Loucy (cell line): Measurements from ENCODE around the gene KCNJ3.

ENCODE experiments used
- H2AFZ ChIP-seq: fragments of 200-600 bp; sonication (generic); 2 replicates; pipeline ENCODE4 v1.6.0; 2016; ENCODE audit warnings: antibody characterized with exemption, mild to moderate bottlenecking, low read length, moderate library complexity
- H3F3A ChIP-seq: fragments of 200-600 bp; 2 replicates; pipeline ENCODE4 v1.6.0; 2016; ENCODE audit warnings: antibody characterized with exemption, low read depth, mild to moderate bottlenecking
- H3K27me3 ChIP-seq: fragments of 200-600 bp; sonication (generic); 2 replicates; pipeline ENCODE4 v1.6.1; 2014; ENCODE audit warnings: low read length, mild to moderate bottlenecking; ENCODE audit not compliant: insufficient read depth, poor library complexity, severe bottlenecking
- H3K36me3 ChIP-seq: fragments of 200-600 bp; sonication (generic); 2 replicates; pipeline ENCODE4 v1.6.1; 2016; ENCODE audit warnings: low read length; ENCODE audit not compliant: insufficient read depth
- H3K4me1 ChIP-seq: fragments of 200-600 bp; sonication (generic); 2 replicates; pipeline ENCODE4 v1.5.1; 2014; ENCODE audit warnings: low read length, mild to moderate bottlenecking; ENCODE audit not compliant: insufficient read depth, poor library complexity, severe bottlenecking
- H3K4me2 ChIP-seq: fragments of 200-600 bp; sonication (generic); 2 replicates; pipeline ENCODE4 v1.6.0; 2014; ENCODE audit warnings: antibody characterized with exemption, low read length, low read depth, mild to moderate bottlenecking; ENCODE audit not compliant: poor library complexity, severe bottlenecking
- H3K4me3 ChIP-seq: fragments of 200-600 bp; sonication (generic); 2 replicates; pipeline ENCODE4 v1.5.1; 2014; ENCODE audit warnings: low read length, mild to moderate bottlenecking, mixed read lengths; ENCODE audit not compliant: poor library complexity, severe bottlenecking
- H3K79me2 ChIP-seq: fragments of 200-600 bp; sonication (generic); 2 replicates; pipeline ENCODE4 v1.6.1; 2014; ENCODE audit warnings: low read length; ENCODE audit not compliant: insufficient read depth
- H3K9ac ChIP-seq: fragments of 200-600 bp; sonication (generic); 2 replicates; pipeline ENCODE4 v1.6.0; 2014; ENCODE audit warnings: mild to moderate bottlenecking, low read depth, low read length, moderate library complexity; ENCODE audit not compliant: poor library complexity, severe bottlenecking
- H3K9me2 ChIP-seq: fragments of 200-600 bp; sonication (generic); replicated peaks from 2 replicates; pipeline ENCODE4 v1.6.1; 2016; ENCODE audit warnings: low read depth, low read length, mixed read lengths
- H3K9me3 ChIP-seq: fragments of 200-600 bp; sonication (generic); 2 replicates; pipeline ENCODE4 v1.6.1; 2014; ENCODE audit warnings: mild to moderate bottlenecking, antibody characterized with exemption, low read length, low read depth; ENCODE audit not compliant: insufficient read depth
- H4K20me1 ChIP-seq: fragments of 200-600 bp; sonication (generic); 2 replicates; pipeline ENCODE4 v1.6.0; 2014; ENCODE audit warnings: antibody characterized with exemption, low read length, mild to moderate bottlenecking; ENCODE audit not compliant: insufficient read depth, poor library complexity, severe bottlenecking
- CTCF ChIP-seq: fragments of 200-600 bp; sonication (generic); conservative IDR thresholded peaks from 2 replicates; pipeline ENCODE4 v1.5.1; 2014; ENCODE audit warnings: mild to moderate bottlenecking, antibody characterized with exemption, low read length
- EZH2phosphoT487 ChIP-seq: fragments of 200-600 bp; IDR thresholded peaks from 2 replicates; pipeline ENCODE4 v1.6.1; 2018; ENCODE audit warnings: antibody characterized with exemption, mild to moderate bottlenecking, moderate library complexity, borderline replicate concordance

The KCNJ3 gene

GRCh38 chr2:154707994-154708575, 9.6 kb downstream of the KCNJ3 start:
- TF ChIP-seq CTCF (no peak), EZH2phosphoT487 (no peak)
- Histone ChIP-seq H3K9me3 (no peaks in the 10 kb centered on the region), H3K4me3 (no peak overlapping the region), H3K4me1 (peaks cover 3% of the 10 kb centered on the region), H4K20me1 (no peaks in the 10 kb centered on the region), H3K9ac (no peak overlapping the region), H3K9me2 (no peaks in the 10 kb centered on the region), H3K4me2 (no peak overlapping the region), H3K27me3 (no peaks in the 10 kb centered on the region), H3F3A (no peaks in the 10 kb centered on the region), H3K36me3 (no peaks in the 10 kb centered on the region), H3K79me2 (no peaks in the 10 kb centered on the region), H2AFZ (no peak overlapping the region)

DNA sequence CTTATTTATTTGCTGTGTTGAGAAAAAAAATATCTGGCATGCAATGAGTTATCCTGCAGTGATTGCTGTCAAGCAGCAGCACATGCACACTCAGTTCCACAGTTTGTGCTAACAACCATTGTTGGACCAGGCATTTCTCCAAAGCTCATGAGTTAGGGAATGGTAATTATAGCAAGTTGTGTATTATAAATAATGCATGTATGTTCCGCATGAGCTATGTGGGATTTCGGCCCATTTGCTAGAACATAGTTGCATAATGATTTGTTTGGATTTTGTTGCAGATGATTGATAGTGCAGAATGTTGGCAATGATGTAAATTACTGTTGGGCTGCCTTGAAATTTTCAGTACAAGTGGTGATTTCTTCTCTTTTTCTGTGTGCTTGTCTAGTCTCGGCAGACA, 10.7 kb downstream of the KCNJ3 start:
- no peaks in the 10 kb centered on the region for H4K20me1 ChIP-seq
- no peaks in the 10 kb centered on the region for H3K9me3 ChIP-seq
- H3K27me3 ChIP-seq: no peaks in the 10 kb centered on the region
- no peaks in the 10 kb centered on the region for H3K79me2 ChIP-seq
- no peaks in the 10 kb centered on the region for H3K36me3 ChIP-seq
- H3K9me2 ChIP-seq: no peaks in the 10 kb centered on the region
- no peaks in the 10 kb centered on the region for H3F3A ChIP-seq
- no peak overlapping the region for H3K4me2 ChIP-seq
- no peak overlapping the region for H3K9ac ChIP-seq
- H2AFZ ChIP-seq: no peak overlapping the region
- no peak overlapping the region for H3K4me3 ChIP-seq
- H3K4me1 ChIP-seq: peaks cover 3% of the 10 kb centered on the region
- TF ChIP-seq CTCF (no peak), EZH2phosphoT487 (no peak)

- Histone ChIP-seq H4K20me1 (no peaks in the 10 kb centered on the region), H3K79me2 (no peaks in the 10 kb centered on the region), H3K27me3 (no peaks in the 10 kb centered on the region), H3K36me3 (no peaks in the 10 kb centered on the region), H3K4me3 (no peak overlapping the region), H3K9me2 (no peaks in the 10 kb centered on the region), H2AFZ (no peak overlapping the region), H3K4me2 (no peak overlapping the region), H3K9me3 (no peaks in the 10 kb centered on the region), H3F3A (no peaks in the 10 kb centered on the region), H3K9ac (no peak overlapping the region), H3K4me1 (peaks cover 3% of the 10 kb centered on the region)
- TF ChIP-seq CTCF: no peak
- TF ChIP-seq EZH2phosphoT487: no peak
Measured at GRCh38 chr2:154710078-154710477, 11.6 kb downstream of the KCNJ3 start.
